ENCODE results near the gene MBD5. TPM values are rescaled to one million over a fixed set of nuclear protein-coding genes. Genes with fewer than 3 reads are reported as not detected.

MBD5 gene
- total and polyA plus RNA-seq, 2 experiments from 2014 or later, result 12.1 to 23.4 TPM

DNA sequence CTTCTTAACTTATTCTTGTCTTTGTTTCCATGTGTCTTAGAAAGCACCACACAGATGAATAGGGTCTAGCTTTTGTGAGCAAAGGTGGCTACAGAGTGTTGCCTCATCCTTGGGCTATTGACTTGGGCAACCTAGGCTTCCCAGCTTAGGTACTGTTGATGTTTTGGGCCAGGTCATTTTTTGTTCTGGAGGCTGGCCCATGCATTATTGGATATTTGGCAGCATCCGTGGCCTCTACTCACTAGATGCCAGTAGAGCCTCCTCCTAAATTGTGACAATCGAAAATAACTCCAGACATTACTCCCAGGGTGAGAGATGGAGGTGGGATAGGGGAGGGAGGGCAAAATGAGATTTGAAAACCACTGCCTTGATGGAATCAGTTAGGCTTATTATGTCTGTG lies 496.4 kb downstream of the MBD5 start:
- no peaks in the 10 kb centered on the region for H3F3A ChIP-seq (ENCODE audit: insufficient read depth)
- TF ChIP-seq EZH2phosphoT487 (IDR thresholded peaks at IDR 0.05; ENCODE audit: insufficient read depth, low read depth) (no peak), EZH2 (IDR thresholded peaks at IDR 0.05; ENCODE audit: insufficient read depth, poor library complexity, severe bottlenecking) (no peak)
- 35 to 38% methylated on average over 2 of the region's 2 CpGs for WGBS, 2 experiments (ENCODE audit: low coverage in 1 of 2, low lambda C conversion rate in 2 of 2, missing lambda C conversion rate in 2 of 2)
- no peak for DNase-seq
- peaks cover 3% of the 10 kb centered on the region; the same call in 1 of the 2 replicates for H3K4me1 ChIP-seq (ENCODE audit: insufficient read depth)
- H3K36me3 ChIP-seq (ENCODE audit: low read depth), result no peaks in the 10 kb centered on the region
- no peak overlapping the region for H3K4me2 ChIP-seq (ENCODE audit: unreplicated experiment)
- H3K9ac ChIP-seq, result no peak overlapping the region
- no peaks in the 10 kb centered on the region for H3K79me2 ChIP-seq (ENCODE audit: insufficient read depth)
- H3K27ac ChIP-seq, result no peak overlapping the region
- H3K9me2 ChIP-seq (ENCODE audit: insufficient read depth), result no peaks in the 10 kb centered on the region
- H2AFZ ChIP-seq, result no peak overlapping the region
- H3K9me3 ChIP-seq (ENCODE audit: low read depth), result no peaks in the 10 kb centered on the region
- H4K20me1 ChIP-seq (ENCODE audit: insufficient read depth), result no peaks in the 10 kb centered on the region
- no peak overlapping the region for H3K4me3 ChIP-seq
- in situ Hi-C loops (cut with MboI), result loop anchor here (10.0 kb wide), 1 partner anchor 522 kb away; no protein-coding TSS in a partner anchor
- H3K27me3 ChIP-seq (replicated peaks; ENCODE audit: insufficient read depth), result no peaks in the 10 kb centered on the region

DNA sequence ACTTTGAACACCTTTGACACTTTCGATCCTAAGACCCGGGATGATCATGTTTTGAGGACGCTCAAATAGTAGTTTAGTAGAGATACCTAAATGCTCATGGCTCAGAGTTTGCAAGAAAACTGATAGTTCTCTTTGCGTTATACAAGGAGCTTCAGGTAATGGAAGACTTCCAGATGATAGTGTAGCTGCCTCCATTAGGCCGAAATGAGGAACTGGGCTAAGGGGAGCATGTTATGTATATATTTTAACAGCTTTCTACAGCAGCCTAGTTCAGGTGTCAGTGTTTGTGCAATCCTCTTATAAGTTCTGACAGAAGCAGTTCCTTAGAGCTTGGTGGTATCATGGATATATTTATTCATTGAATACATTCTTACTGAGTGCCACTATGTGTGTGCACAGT lies 496.9 kb downstream of the MBD5 start:
- in situ Hi-C loops (cut with MboI), result loop anchor here (10.0 kb wide), 1 partner anchor 523 kb away; no protein-coding TSS in a partner anchor
- WGBS, 2 experiments (ENCODE audit: low coverage in 1 of 2, low lambda C conversion rate in 2 of 2, missing lambda C conversion rate in 2 of 2), result 95 to 96% methylated on average over 5 of the region's 5 CpGs

DNA sequence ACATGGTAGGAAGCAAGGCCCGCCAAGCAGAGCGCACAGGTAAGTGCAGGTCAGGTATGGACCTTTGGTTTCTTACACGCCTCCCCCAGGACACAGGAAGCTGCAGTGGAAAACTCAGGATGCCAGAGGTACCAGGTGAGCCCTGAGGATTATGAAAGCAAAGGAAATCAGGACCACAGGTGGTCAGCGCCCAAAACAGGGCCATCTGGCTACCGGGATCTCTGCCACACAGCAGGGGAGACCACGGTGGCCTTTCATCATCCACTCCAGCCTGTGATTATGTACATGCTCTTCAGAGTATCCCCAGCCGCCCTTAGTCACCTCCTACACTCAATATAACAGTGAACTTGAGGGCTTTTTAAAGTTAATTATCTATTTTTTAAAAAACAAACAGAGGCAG lies 498.1 kb downstream of the MBD5 start:
- no peaks in the 10 kb centered on the region for H3F3A ChIP-seq (ENCODE audit: insufficient read depth)
- no peaks in the 10 kb centered on the region for H3K9me3 ChIP-seq (ENCODE audit: low read depth)
- H3K4me3 ChIP-seq, result no peak overlapping the region
- no peaks in the 10 kb centered on the region for H4K20me1 ChIP-seq (ENCODE audit: insufficient read depth)
- H3K79me2 ChIP-seq (ENCODE audit: insufficient read depth), result no peaks in the 10 kb centered on the region
- peaks cover 3% of the 10 kb centered on the region; the same call in 1 of the 2 replicates for H3K4me1 ChIP-seq (ENCODE audit: insufficient read depth)
- H3K9me2 ChIP-seq (ENCODE audit: insufficient read depth), result no peaks in the 10 kb centered on the region
- TF ChIP-seq EZH2 (IDR thresholded peaks at IDR 0.05; ENCODE audit: insufficient read depth, poor library complexity, severe bottlenecking) (no peak), EZH2phosphoT487 (IDR thresholded peaks at IDR 0.05; ENCODE audit: insufficient read depth, low read depth) (no peak)
- no peaks in the 10 kb centered on the region for H3K27me3 ChIP-seq (replicated peaks; ENCODE audit: insufficient read depth)
- no peak overlapping the region for H3K9ac ChIP-seq
- DNase-seq, result no peak
- H3K36me3 ChIP-seq (ENCODE audit: low read depth), result no peaks in the 10 kb centered on the region
- H3K27ac ChIP-seq, result no peak overlapping the region
- 84 to 88% methylated on average over 7 of the region's 7 CpGs for WGBS, 2 experiments (ENCODE audit: low coverage in 1 of 2, low lambda C conversion rate in 2 of 2, missing lambda C conversion rate in 2 of 2)
- no peak overlapping the region for H2AFZ ChIP-seq
- no peak overlapping the region for H3K4me2 ChIP-seq (ENCODE audit: unreplicated experiment)
- in situ Hi-C loops (cut with MboI), result loop anchor here (10.0 kb wide), 1 partner anchor 524 kb away; no protein-coding TSS in a partner anchor

More for the DNA sequence above, 496.9 kb downstream of the MBD5 start:
- Histone ChIP-seq H3K9me2 (ENCODE audit: insufficient read depth) (no peaks in the 10 kb centered on the region), H3K9me3 (ENCODE audit: low read depth) (no peaks in the 10 kb centered on the region), H3K4me3 (no peak overlapping the region), H4K20me1 (ENCODE audit: insufficient read depth) (no peaks in the 10 kb centered on the region), H3K27ac (no peak overlapping the region), H3F3A (ENCODE audit: insufficient read depth) (no peaks in the 10 kb centered on the region), H3K4me2 (ENCODE audit: unreplicated experiment) (no peak overlapping the region), H3K79me2 (ENCODE audit: insufficient read depth) (no peaks in the 10 kb centered on the region), H2AFZ (no peak overlapping the region), H3K36me3 (ENCODE audit: low read depth) (no peaks in the 10 kb centered on the region), H3K4me1 (ENCODE audit: insufficient read depth) (peaks cover 3% of the 10 kb centered on the region; the same call in 1 of the 2 replicates), H3K9ac (no peak overlapping the region), H3K27me3 (replicated peaks; ENCODE audit: insufficient read depth) (no peaks in the 10 kb centered on the region)
- no peak for DNase-seq
- no peak for TF ChIP-seq EZH2phosphoT487 (IDR thresholded peaks at IDR 0.05; ENCODE audit: insufficient read depth, low read depth)
- TF ChIP-seq EZH2 (IDR thresholded peaks at IDR 0.05; ENCODE audit: insufficient read depth, poor library complexity, severe bottlenecking), result no peak

- no peaks in the 10 kb centered on the region for H3K36me3 ChIP-seq (ENCODE audit: low read depth)
- H3K4me1 ChIP-seq (ENCODE audit: insufficient read depth), result no peaks in the 10 kb centered on the region
- H3K9me2 ChIP-seq (ENCODE audit: insufficient read depth), result no peaks in the 10 kb centered on the region
- no peak overlapping the region for H3K4me3 ChIP-seq
- WGBS, 2 experiments (ENCODE audit: low coverage in 1 of 2, low lambda C conversion rate in 2 of 2, missing lambda C conversion rate in 2 of 2), result 9 to 11% methylated on average over 1 of the region's 1 CpG
- TF ChIP-seq EZH2 (IDR thresholded peaks at IDR 0.05; ENCODE audit: insufficient read depth, poor library complexity, severe bottlenecking) (no peak), EZH2phosphoT487 (IDR thresholded peaks at IDR 0.05; ENCODE audit: insufficient read depth, low read depth) (no peak)
- no peak overlapping the region for H2AFZ ChIP-seq
- no peaks in the 10 kb centered on the region for H3K9me3 ChIP-seq (ENCODE audit: low read depth)
- DNase-seq, result no peak
- H3K9ac ChIP-seq, result no peak overlapping the region
- no peaks in the 10 kb centered on the region for H3K27me3 ChIP-seq (replicated peaks; ENCODE audit: insufficient read depth)
- H3K79me2 ChIP-seq (ENCODE audit: insufficient read depth), result no peaks in the 10 kb centered on the region
- in situ Hi-C loops (cut with MboI), result loop anchor here (10.0 kb wide), 1 partner anchor 464 kb away; no protein-coding TSS in a partner anchor
- H3F3A ChIP-seq (ENCODE audit: insufficient read depth), result no peaks in the 10 kb centered on the region
- H4K20me1 ChIP-seq (ENCODE audit: insufficient read depth), result no peaks in the 10 kb centered on the region
- no peak overlapping the region for H3K27ac ChIP-seq
- H3K4me2 ChIP-seq (ENCODE audit: unreplicated experiment), result no peak overlapping the region
Observed at GRCh38 chr2:148521181-148521580, 500.3 kb downstream of the MBD5 start.
